ENCODE data around the gene TSPAN32.

GRCh38 chr11:2265854-2266585, 35.8 kb upstream of the TSPAN32 start:
- TF ChIP-seq SUZ12 (IDR thresholded peaks at IDR 0.05) (no peak), NFRKB (IDR thresholded peaks at IDR 0.05) (no peak), SP1 (IDR thresholded peaks at IDR 0.05) (no peak), ZNF384 (IDR thresholded peaks at IDR 0.05) (no peak), BHLHE40 (IDR thresholded peaks at IDR 0.05; ENCODE audit: borderline replicate concordance) (no peak), FOXK2 (IDR thresholded peaks at IDR 0.05) (no peak), PKNOX1 (IDR thresholded peaks at IDR 0.05) (no peak), TARDBP (IDR thresholded peaks at IDR 0.05) (no peak), ARNT (IDR thresholded peaks at IDR 0.05) (no peak), HDGF (IDR thresholded peaks at IDR 0.05; ENCODE audit: borderline replicate concordance) (no peak), FOXM1 (IDR thresholded peaks at IDR 0.05; ENCODE audit: borderline replicate concordance) (no peak), FOXA1 (IDR thresholded peaks at IDR 0.05) (no peak), LEF1 (IDR thresholded peaks at IDR 0.05; ENCODE audit: borderline replicate concordance) (no peak), L3MBTL2 (conservative IDR thresholded peaks at IDR 0.05) (no peak)
